ENCODE measurements around the gene HCRTR1. TPM values are rescaled to one million over a fixed set of nuclear protein-coding genes. Genes with fewer than 3 reads are reported as not detected.

Gene HCRTR1
- polyA plus RNA-seq, 1 of the 3 experiments (the other 2 are of a cell fraction), result 0.03 TPM

DNA sequence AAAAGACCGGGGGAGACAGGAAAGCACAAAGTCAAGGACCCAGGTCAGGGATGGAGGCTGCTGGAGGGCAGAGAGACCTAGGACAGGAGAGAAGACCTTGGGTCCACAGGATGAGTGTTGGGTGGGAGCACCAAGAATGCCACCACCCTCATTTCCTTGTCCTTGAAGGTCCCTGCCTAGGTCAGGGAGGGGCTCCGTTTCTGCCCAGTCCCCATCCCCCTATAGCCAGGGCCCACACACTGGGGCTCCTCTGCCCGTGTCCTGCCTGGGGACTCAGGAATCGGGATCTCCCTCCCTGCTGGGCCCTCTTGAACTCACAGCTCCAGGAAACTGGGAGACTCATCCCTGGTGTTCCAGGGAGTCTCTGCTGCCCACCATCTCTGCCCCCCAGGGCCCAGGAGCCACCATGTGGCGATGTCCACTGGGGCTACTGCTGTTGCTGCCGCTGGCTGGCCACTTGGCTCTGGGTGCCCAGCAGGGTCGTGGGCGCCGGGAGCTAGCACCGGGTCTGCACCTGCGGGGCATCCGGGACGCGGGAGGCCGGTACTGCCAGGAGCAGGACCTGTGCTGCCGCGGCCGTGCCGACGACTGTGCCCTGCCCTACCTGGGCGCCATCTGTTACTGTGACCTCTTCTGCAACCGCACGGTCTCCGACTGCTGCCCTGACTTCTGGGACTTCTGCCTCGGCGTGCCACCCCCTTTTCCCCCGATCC lies 40.6 kb upstream of the HCRTR1 start:
- ChIA-PET CTCF (interaction anchor here (0.6 to 3.3 kb wide), 8 partner anchors 11 to 154 kb away, joined by 3 to 15 read pairs (median 4); no protein-coding TSS in a partner anchor), POLR2A (no interaction called here)
- H3K9me3 ChIP-seq, result no peaks in the 10 kb centered on the region
- H3K27me3 ChIP-seq (ENCODE audit: insufficient read depth), result no peaks in the 10 kb centered on the region
- no peak overlapping the region for H2AFZ ChIP-seq (ENCODE audit: low read depth)
- H3K27ac ChIP-seq (ENCODE audit: low read depth in 2 of 2, low read length in 1 of 2), result no peak overlapping the region
- no peaks in the 10 kb centered on the region for H3K79me2 ChIP-seq (ENCODE audit: insufficient read depth)
- H3K36me3 ChIP-seq (replicated peaks in 1 of 2; ENCODE audit: control insufficient read depth in 1 of 2, insufficient read depth in 2 of 2, low read length in 1 of 2), result no peaks in the 10 kb centered on the region
- WGBS (ENCODE audit: low lambda C conversion rate), result 97% methylated on average over 13 of the region's 27 CpGs
- H3K9ac ChIP-seq, result no peak overlapping the region
- no peak overlapping the region for H3K4me2 ChIP-seq
- peaks cover 8% of the 10 kb centered on the region for H3F3A ChIP-seq (replicated peaks; ENCODE audit: insufficient read depth)
- peaks cover 14 to 17% of the 10 kb centered on the region in 2 experiments; a peak in 3 of 4 replicates for H3K4me1 ChIP-seq (ENCODE audit: control insufficient read depth in 1 of 2, insufficient read depth in 2 of 2, low read depth in 1 of 2, low read length in 1 of 2)
- H3K9me2 ChIP-seq, result no peaks in the 10 kb centered on the region
- TF ChIP-seq, protein P1, sequence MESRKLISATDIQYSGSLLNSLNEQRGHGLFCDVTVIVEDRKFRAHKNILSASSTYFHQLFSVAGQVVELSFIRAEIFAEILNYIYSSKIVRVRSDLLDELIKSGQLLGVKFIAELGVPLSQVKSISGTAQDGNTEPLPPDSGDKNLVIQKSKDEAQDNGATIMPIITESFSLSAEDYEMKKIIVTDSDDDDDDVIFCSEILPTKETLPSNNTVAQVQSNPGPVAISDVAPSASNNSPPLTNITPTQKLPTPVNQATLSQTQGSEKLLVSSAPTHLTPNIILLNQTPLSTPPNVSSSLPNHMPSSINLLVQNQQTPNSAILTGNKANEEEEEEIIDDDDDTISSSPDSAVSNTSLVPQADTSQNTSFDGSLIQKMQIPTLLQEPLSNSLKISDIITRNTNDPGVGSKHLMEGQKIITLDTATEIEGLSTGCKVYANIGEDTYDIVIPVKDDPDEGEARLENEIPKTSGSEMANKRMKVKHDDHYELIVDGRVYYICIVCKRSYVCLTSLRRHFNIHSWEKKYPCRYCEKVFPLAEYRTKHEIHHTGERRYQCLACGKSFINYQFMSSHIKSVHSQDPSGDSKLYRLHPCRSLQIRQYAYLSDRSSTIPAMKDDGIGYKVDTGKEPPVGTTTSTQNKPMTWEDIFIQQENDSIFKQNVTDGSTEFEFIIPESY (IDR thresholded peaks at IDR 0.05; ENCODE audit: borderline replicate concordance, low read depth), result no peak
- no peak for TF ChIP-seq MEF2A (IDR thresholded peaks at IDR 0.05; ENCODE audit: borderline replicate concordance, low read depth)
- TF ChIP-seq NFIC (IDR thresholded peaks at IDR 0.05; ENCODE audit: borderline replicate concordance), result no peak
- no peaks in the 10 kb centered on the region for H4K20me1 ChIP-seq (ENCODE audit: insufficient read depth)
- no peak overlapping the region for H3K4me3 ChIP-seq (ENCODE audit: low read depth in 2 of 2, low read length in 1 of 2)
- DNase-seq, result no peak

- Histone ChIP-seq H3K4me1 (ENCODE audit: control insufficient read depth in 1 of 2, insufficient read depth in 2 of 2, low read depth in 1 of 2, low read length in 1 of 2) (peaks cover 14 to 17% of the 10 kb centered on the region in 2 experiments; a peak in 3 of 4 replicates), H3F3A (replicated peaks; ENCODE audit: insufficient read depth) (peaks cover 8% of the 10 kb centered on the region), H3K9me3 (no peaks in the 10 kb centered on the region), H3K9me2 (no peaks in the 10 kb centered on the region), H2AFZ (ENCODE audit: low read depth) (no peak overlapping the region), H3K4me3 (ENCODE audit: low read depth in 2 of 2, low read length in 1 of 2) (no peak overlapping the region), H3K27ac (ENCODE audit: low read depth in 2 of 2, low read length in 1 of 2) (no peak overlapping the region), H3K9ac (no peak overlapping the region), H3K27me3 (ENCODE audit: insufficient read depth) (no peaks in the 10 kb centered on the region), H3K79me2 (ENCODE audit: insufficient read depth) (no peaks in the 10 kb centered on the region), H3K36me3 (replicated peaks in 1 of 2; ENCODE audit: control insufficient read depth in 1 of 2, insufficient read depth in 2 of 2, low read length in 1 of 2) (no peaks in the 10 kb centered on the region), H4K20me1 (ENCODE audit: insufficient read depth) (no peaks in the 10 kb centered on the region), H3K4me2 (no peak overlapping the region)
- ChIA-PET POLR2A (no interaction called here), CTCF (interaction anchor here (0.6 to 3.3 kb wide), 9 partner anchors 10 to 211 kb away, joined by 3 to 15 read pairs (median 3); no protein-coding TSS in a partner anchor)
- DNase-seq, result no peak
- TF ChIP-seq, protein P2, sequence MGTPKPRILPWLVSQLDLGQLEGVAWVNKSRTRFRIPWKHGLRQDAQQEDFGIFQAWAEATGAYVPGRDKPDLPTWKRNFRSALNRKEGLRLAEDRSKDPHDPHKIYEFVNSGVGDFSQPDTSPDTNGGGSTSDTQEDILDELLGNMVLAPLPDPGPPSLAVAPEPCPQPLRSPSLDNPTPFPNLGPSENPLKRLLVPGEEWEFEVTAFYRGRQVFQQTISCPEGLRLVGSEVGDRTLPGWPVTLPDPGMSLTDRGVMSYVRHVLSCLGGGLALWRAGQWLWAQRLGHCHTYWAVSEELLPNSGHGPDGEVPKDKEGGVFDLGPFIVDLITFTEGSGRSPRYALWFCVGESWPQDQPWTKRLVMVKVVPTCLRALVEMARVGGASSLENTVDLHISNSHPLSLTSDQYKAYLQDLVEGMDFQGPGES (IDR thresholded peaks at IDR 0.05; ENCODE audit: low read depth, low read length), result no peak
- TF ChIP-seq POLR2AphosphoS5 (IDR thresholded peaks at IDR 0.05; ENCODE audit: low read depth, low read length) (no peak), CTCF (IDR thresholded peaks at IDR 0.05) (no peak), RFX5 (IDR thresholded peaks at IDR 0.05; ENCODE audit: low read length) (no peak), EZH2phosphoT487 (IDR thresholded peaks at IDR 0.05; ENCODE audit: borderline replicate concordance, low read depth) (no peak), TCF12 (IDR thresholded peaks at IDR 0.05) (no peak), NFIC (IDR thresholded peaks at IDR 0.05; ENCODE audit: borderline replicate concordance) (no peak; the same call in 1 of the 2 replicates), CHD2 (IDR thresholded peaks at IDR 0.05; ENCODE audit: low read length, partially characterized antibody) (no peak), SMC3 (IDR thresholded peaks at IDR 0.05; ENCODE audit: low read depth, low read length) (no peak), RCOR1 (IDR thresholded peaks at IDR 0.05; ENCODE audit: low read length) (no peak), RAD21 (IDR thresholded peaks at IDR 0.05; ENCODE audit: low read length) (no peak), USF1 (IDR thresholded peaks at IDR 0.05; ENCODE audit: borderline replicate concordance, low read depth) (no peak), MXI1 (IDR thresholded peaks at IDR 0.05; ENCODE audit: low read depth, low read length) (no peak), MAX (IDR thresholded peaks at IDR 0.05; ENCODE audit: low read depth) (no peak), MEF2A (IDR thresholded peaks at IDR 0.05; ENCODE audit: borderline replicate concordance, low read depth) (no peak)
- TF ChIP-seq, protein P1 (IDR thresholded peaks at IDR 0.05; ENCODE audit: borderline replicate concordance, low read depth), result no peak
- 85% methylated on average over 6 of the region's 6 CpGs for WGBS (ENCODE audit: low lambda C conversion rate)
Measured at GRCh38 chr1:31577515-31578192, 39.8 kb upstream of the HCRTR1 start.
